GM18507 (cell line): ENCODE measurements around the gene NUDT14.

ENCODE experiments used
- DNase-seq: peaks from one replicate; pipeline ENCODE4 v3.0.0; 2011; ENCODE audit warnings: low read depth; ENCODE audit not compliant: insufficient read length; ENCODE audit errors: extremely low spot score
- FAIRE-seq: peaks from 2 replicates; lab custom pipeline; 2011; peaks lifted over from hg19 to GRCh38; lab: Jason Lieb, UNC

The NUDT14 gene

DNA sequence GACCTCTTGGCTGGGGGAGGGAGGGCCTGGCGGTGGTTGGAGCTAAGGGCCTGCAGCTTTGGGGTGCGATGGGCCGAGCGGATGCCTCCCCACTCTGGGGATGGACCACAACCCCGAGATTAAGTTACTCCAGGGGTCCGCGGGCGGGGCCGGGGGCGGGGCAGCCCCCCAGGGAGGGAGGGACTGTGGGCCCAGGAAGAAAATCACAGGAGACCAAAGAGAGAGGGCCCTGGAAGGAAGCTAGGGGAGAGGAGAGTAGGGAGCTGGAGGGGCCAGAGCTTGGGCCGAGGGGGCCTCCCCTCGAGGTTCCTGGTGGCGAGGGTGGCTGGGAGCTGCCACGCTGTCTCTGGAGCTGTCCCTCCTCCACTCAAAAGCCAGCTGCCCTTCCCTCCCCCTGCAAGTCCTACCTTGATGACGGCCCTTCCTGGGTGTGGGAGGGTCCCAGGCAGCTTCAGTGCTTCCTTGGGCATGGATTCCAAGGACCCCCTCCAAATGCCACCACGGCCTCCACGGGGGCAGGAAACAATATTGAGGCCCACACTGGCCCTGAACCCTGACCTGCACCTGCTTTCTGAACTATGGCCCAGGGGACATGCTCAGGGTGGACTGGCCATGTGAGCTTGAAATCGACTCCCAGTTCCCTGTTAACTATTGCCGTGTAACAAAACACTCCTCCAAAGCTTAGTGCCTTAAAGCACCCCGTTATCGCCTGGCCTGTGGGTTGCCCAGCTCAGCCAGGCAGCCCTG is 610 bp upstream of the NUDT14 start:
- no peak for FAIRE-seq
- no peak for DNase-seq

DNA sequence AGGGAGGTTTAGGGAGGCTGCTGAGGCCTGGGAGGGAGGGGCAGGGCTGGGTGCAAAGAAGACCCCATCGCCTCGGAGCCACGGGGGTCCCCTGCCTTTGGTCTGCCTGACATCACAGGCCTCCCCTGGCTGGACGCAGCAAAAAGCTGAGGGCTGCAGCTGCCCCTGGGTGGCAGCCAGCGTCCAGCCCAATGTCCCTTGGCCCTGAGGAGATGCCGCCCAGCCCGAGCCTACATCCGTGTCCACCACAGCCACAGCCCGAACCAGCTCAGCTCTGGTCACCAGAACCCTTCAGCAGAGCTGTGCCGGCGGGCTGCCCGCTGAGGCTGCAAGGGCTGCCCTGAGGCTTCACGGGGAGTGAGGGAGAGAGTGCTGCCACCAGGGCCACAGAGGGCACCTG is 1.9 kb downstream of the NUDT14 start:
- FAIRE-seq (no peak), DNase-seq (no peak)

DNA sequence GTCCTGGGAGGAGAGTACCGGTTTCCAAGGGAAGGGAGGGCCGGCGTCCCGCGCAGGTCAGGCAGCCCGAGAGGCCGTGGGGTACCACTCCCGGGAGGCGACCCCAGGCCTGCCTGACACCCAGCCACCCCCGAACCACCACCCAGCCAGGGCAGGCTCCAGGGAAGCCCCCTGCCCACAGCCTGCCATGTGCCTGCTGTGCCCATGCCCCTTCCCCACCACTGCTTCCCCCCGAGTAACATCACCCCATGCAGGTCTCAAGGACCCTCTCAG is 2.3 kb downstream of the NUDT14 start:
- no peak for FAIRE-seq

DNA sequence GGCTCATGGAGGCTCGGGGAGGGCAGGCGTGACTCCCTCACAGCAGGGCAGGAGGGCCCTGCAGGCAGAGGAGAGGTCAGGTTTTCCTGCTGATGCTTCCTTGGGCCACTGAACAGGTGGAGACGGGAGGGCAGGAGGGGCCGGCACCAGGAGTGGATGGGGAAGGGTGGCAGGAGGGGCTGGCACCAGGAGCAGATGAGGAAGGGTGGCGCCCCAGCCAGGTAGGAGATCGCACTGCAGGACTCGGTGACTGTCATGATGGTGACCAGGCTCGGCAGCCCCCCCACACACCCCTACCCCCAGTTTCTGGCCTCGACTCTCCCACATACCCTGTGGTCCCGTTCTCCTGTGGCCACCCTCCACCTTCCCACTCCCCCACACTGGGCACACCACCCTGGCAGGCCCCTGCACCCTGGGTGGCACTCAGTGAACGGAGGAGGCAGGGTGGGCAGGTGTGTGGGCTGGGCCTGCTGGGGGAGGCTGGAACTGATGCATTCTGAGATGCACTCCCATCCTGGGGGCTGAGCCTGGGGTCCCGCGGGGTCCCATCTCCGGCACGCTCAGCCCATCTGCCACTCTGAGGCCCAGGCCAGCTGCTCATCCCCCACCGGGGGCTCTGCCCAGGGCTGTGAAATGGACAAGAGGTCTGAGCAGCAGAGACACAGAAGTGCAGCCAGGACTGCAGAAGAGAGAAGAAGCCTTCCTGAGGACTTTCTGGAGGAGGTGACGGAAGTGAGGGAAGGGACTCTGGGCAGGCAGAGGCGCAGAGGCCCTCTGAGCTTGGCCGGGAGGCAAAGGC is 2.8 kb downstream of the NUDT14 start:
- no peak for FAIRE-seq
- DNase-seq, result no peak

More for the DNA sequence above, 2.3 kb downstream of the NUDT14 start:
- DNase-seq, result no peak

DNA sequence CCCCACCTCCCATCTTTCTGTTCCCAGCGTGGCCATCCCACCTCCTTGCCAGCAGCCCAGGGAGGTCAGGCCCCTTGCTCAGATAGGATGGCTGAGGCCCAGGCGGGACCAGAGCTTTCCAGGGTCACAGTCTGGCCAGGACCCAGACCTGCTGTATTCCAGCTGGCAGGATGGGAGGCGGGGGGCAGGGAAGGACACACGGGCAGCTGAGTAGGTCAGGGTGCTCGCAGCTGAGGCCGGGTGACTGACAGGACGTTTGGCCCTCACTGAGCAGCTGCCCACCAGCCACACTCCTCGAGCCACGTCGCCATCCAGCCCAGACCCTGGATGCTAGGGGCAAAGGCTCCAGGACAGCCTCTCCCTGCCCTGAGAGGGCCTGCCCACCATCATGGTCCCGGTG is 4.0 kb downstream of the NUDT14 start:
- no peak for DNase-seq
- FAIRE-seq, result no peak

DNA sequence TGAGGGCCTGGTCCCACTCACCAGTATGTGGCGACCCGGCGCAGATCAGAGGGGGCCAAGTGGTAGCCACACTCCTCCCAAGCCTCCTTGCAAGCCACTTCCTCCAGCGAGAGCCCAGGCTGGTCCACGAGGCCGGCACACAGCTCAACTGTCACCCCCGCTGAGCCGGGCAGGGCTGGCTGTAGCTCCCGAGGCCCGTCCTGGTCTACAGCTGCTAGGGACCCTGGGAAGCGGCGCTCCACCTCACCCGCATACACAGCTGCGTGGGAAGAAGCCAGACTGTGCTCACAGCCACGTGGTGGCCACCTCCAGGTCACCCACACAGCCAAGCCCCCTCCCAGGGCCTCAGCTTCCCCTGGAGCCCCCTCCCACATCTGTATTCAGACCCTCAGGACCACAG is 4.6 kb downstream of the NUDT14 start:
- DNase-seq, result no peak
- no peak for FAIRE-seq

DNA sequence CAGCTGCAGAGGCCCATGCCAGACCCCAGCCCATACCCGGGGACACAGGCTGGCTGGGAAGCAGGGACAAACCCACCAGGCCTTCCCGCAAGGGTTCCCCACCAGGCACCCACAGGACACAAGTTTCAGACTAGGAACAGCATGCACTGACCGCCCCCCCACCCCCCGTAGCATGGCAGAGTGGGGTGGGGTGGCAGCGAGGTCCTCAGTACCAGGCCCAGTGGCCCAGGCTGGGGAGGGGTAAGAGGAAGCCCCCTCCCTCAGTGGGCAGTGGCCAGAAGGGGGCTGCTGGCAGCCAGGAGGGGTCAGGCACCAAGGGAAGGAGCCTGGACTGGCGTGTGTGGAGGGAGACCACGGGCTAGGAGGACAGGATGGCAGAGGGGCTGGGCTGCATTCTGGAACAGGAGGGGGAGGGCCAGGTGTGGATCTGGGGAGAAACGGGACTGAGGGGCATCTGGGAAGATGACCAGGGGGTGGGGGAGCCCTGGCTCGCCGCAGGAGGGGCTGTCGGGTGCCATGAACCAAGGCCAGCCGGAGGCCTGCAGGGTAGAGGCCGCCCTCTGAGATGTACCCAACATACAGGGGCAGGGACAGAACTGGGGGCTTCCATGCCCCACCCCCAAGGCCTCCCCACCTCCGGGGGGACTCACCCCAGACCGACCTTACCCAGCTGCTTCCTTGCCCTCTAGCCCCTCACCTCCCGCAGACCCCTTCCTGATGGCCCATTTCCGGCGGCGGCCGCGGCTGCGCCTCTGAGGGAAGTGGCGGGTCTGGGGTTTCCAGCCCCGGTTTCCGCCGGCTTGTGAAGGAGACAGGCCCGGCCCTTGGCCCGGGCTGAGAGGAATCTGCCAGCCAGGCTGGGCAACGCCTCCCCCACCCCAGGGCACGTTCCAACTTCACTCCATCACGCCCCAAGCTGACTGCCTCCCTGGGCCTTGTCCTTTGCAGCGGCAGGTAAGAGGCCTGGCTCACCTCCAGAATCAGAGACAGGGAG is 6.9 kb downstream of the NUDT14 start:
- FAIRE-seq (peak; percentile 46), DNase-seq (no peak)

DNA sequence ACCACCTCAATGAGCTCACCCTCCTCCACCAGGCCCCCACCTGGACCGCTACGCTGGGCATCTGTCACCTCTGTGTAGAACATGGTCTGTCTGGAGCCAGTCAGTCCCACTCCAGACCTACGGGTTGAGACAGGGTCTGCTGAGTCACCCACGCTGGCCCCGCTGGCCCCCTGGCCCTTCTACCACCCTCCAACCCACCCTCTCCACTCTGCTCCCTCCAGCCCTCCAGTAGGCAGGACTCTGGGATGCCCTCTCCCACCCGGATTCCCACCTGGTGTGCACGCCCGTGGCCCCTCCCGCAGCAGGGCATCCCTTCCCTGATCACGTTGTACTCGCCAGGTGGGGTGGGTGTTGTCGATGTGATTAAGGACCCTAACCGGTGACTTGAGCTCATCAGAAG is 8.0 kb downstream of the NUDT14 start:
- no peak for FAIRE-seq
- DNase-seq, result no peak

DNA sequence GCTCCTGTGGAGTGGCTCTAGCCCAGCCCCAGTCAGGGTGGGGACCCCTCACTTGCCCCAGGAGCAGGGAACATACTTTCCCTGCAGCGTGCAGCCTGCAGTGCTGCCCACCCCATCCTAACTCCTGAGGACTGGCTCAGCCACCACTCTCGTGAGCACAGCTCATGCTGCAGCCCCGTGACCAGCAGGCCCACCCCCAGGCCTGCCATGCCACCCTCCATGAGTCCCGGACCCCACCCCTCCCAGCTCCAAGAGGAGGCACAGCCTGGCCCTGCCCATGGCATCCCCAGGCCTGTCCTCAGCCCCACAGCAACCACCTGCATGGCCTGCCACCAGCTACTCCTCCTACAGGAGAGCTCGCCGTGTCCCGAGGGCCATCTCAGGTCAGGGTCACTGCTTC is 8.6 kb downstream of the NUDT14 start:
- DNase-seq, result no peak
- FAIRE-seq, result no peak

DNA sequence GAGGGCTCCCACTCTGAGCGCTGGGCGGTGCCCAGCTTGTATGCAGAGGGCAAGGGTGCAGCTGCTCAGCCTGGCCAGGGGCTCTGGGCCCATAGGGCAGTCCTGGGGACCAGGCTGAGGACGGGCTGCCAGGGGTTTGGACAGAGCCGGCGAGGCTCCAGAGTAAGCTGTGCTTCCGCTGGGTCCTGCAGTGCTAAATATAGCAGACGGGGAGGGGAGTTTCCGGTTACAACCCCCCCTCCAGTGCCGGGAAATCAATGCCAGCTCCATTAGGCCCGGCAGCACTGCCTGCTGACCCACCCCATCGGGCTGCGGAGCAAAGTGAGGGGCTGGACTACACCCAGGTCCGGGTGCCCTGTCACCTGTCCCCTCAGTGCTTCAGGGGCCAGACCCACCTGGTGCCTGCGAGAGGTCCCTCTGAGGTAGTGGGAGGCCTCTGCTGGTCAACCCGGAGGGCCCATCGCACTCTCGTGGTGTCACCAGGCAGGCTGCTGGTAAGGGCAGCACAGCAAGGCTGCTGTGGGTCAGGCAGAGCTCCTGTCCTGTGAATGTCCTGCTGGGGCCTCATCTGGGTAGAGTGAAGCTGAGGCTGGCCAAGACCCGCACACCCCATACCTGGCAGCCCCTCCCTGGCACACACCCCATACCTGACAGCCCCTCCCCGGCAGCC is 10.0 kb downstream of the NUDT14 start:
- DNase-seq (no peak), FAIRE-seq (no peak)

DNA sequence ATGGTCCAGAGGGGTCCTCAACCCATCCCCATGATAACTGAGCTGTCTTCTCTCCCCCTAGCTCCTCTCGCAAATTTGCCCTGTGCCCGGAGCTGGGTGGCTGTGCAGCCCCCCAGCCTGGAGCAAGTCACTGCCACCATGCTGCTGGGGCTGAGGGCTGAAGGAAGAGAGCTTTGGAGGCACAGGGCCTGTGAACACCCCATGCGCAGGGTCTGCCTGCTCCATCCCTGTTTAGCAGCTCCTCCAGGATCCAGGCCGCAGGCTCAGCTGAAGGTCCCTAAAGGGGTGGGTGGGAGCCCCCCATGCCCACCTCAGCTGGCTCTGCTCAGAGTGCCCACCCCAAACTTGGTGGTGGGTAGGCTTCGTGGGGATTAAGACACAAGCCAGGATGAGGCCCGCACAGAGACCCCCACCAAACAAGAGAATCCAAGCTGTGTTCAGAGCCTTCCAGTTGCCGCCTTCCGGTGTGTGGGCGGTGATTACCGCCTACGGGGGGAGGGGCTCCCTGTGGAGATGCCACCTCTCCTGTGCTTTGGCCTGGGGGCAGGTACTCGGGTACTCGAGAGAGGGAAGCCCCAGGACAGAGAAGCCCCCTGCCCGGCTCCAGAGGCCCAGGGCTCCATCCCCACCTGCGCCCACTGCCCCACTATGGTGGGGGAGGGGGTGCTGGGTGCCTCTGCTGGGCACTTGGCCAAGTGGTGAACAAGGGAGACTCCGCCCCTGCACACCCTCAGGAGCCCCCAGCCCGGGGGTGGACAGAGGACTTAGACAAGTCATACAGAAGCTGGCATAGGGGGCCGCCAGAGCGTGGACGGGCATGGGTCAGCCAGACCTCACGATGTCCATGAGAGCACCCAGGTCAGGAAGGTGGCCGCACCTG is 11.1 kb downstream of the NUDT14 start:
- DNase-seq (no peak), FAIRE-seq (no peak)

DNA sequence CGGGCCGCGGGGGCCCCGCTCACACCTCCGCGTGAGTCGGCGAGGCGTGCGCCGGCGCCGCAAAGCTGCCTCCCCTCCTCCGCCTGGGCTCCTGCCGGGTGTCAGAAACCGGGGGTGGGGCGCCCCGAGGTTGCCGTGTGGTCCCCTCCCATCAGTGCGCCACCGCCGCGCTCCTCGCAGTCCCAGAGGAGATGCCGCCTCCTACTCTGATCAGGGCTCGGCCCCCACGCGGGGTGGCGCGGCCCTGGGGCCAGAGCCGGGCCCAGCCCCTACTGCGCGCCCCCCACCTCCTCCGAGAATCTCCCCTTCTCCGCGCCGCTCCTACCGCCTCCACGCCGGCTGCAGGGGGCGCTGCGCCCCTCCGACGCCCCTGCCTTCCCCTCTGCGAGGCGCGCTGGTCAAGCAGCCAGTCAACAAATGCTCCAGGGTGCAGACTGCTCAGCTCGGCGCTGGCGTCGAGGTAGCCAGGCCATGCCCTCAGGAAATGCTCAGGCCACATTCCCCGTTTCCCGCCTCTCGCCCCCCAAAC is 12.1 kb downstream of the NUDT14 start:
- FAIRE-seq (no peak), DNase-seq (no peak)

DNA sequence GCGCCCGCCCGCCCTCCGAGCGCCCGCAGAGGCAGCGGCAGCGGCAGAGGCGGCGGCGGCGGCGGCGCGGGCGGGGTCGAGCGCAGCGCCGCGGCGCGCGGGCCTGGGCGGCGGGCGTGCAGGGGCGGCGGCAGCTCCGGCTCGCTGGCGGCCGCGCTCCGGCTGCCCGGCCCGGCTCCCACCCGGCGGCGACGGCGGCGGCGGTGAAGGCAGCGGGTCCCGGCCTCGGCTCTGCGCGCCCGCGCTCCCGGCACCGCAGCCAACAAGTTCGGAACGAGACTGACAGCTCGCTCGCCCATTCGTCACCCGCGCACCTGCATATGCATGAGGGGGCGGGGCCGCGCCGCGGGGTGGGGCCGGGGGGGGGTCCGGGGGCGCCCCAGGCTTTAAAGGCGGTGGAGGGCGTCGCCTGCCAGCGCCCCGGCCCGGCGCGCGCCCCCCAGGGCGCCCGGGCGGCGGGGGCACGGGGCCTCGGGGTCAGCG is 12.6 kb downstream of the NUDT14 start, which contains the start of gene JAG2:
TSS of gene JAG2 (minus strand) at position 281 of the 483 bp plus-strand sequence. CDS start 356 bp downstream, outside the sequence.
- no peak for DNase-seq

DNA sequence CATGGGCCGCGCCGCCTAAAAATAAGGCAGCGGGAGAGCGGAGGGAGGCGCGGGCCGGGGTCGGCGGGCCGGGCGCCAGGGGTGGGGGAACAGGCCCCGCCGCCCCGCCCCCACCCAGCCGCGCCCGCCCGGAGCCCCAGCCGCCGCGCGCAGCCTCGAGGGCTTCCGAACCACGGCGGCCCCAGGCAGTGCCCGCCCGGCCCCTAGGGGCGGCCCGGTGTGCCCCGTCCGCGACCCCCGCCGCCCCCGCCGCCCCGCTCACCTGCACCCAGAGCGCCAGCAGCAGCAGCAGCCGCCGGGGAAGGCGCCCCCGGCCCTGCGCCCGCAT is 13.1 kb downstream of the NUDT14 start:
- DNase-seq (no peak), FAIRE-seq (no peak)

More for the DNA sequence above, 12.6 kb downstream of the NUDT14 start, which contains the start of gene JAG2:
- FAIRE-seq, result no peak

DNA sequence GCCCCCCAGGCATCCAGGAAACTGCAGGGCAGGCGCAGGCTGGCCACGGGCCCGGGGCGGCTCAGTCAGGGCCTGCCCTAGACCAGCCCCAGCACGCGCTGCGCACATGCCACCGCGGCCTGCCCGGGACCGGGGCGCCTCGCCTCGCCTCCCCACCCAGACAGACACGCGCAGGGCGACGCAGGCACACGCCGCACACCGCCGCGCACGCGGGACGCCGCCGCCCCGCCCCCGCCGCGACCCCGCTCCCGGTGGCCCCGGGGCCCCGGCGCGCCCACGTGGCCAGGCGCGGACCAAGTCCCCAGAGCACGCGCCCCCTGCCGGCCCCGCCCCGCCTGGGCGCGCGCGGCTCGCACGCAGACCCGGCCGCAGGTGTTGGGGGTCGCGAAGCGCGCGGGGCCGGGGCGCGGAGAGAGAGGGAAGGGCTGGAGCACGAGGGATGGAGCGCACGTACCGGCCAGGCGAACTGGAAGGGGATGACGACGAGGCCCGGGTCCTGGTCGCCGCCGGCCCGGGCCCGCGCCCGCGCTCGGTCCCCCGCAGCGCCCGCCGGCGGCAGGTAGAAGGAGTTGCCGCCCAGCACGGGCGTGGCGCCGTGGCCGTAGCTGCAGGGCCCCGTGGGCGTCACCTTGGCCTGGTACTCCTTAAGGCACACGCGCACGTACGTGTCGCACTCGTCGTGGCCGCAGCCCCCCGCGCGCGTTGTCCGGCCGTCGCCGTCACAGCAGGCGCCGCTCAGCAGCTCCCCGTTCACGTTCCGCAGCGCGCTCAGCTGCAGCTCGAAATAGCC is 13.6 kb downstream of the NUDT14 start:
- FAIRE-seq (no peak), DNase-seq (no peak)

DNA sequence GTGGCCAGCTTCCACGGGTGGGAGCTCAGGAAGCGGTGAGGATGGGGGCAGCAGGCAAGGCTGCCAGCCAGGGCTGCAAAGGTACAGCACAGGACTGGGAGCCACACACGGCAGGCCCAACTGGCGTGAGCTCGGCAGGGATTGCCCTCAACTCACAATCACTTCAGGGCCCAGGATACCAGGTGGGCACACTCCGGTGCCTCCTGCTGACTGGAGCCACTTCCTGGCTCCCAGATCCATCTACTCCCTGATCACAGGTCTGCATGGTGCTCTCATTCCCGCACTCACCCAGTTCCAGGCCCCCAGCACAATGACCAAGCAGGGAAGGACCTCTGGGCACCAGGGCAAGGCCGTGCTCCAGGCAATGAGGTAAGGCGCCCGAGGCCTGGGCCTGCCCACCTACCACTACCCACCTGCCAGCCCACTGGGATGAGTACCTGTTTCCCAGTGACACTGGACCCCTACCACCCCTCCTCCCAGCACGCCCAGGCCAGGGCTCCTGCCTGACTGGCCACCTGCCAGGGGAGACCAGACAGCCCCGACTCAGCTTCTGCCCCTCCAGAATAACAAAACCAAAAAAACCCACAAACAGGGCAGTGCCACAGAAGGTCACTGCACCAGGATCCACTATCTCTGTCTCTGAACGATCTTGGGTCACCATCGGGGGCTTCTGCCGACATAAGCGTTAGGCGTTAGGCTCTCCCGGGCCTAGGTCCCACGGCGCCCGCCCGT is 14.4 kb downstream of the NUDT14 start:
- DNase-seq, result no peak
- FAIRE-seq, result no peak
